Measurements from ENCODE around the gene FGF8.

Gene FGF8

GRCh38 chr10:101771380-101771779 lies 4.5 kb downstream of the FGF8 start:
- DNase-seq: no peak
- in situ Hi-C loops (cut with MboI; ENCODE audit: low pct_unique_long_range_greater_than_20kb, low sequenced_read_pairs): loop anchor here (25.0 kb wide), 1 partner anchor 559 kb away; no protein-coding TSS in a partner anchor

GRCh38 chr10:101770331-101771215 lies 5.3 kb downstream of the FGF8 start:
- no peak for DNase-seq
- in situ Hi-C loops (cut with MboI; ENCODE audit: low pct_unique_long_range_greater_than_20kb, low sequenced_read_pairs): loop anchor here (25.0 kb wide), 1 partner anchor 558 kb away; no protein-coding TSS in a partner anchor

GRCh38 chr10:101769541-101770180 lies 6.3 kb downstream of the FGF8 start:
- in situ Hi-C loops (cut with MboI; ENCODE audit: low pct_unique_long_range_greater_than_20kb, low sequenced_read_pairs): loop anchor here (25.0 kb wide), 1 partner anchor 557 kb away; no protein-coding TSS in a partner anchor
- DNase-seq: no peak

GRCh38 chr10:101768791-101769170 lies 7.1 kb downstream of the FGF8 start:
- no peak for DNase-seq
- in situ Hi-C loops (cut with MboI; ENCODE audit: low pct_unique_long_range_greater_than_20kb, low sequenced_read_pairs): loop anchor here (25.0 kb wide), 1 partner anchor 556 kb away; no protein-coding TSS in a partner anchor

DNA sequence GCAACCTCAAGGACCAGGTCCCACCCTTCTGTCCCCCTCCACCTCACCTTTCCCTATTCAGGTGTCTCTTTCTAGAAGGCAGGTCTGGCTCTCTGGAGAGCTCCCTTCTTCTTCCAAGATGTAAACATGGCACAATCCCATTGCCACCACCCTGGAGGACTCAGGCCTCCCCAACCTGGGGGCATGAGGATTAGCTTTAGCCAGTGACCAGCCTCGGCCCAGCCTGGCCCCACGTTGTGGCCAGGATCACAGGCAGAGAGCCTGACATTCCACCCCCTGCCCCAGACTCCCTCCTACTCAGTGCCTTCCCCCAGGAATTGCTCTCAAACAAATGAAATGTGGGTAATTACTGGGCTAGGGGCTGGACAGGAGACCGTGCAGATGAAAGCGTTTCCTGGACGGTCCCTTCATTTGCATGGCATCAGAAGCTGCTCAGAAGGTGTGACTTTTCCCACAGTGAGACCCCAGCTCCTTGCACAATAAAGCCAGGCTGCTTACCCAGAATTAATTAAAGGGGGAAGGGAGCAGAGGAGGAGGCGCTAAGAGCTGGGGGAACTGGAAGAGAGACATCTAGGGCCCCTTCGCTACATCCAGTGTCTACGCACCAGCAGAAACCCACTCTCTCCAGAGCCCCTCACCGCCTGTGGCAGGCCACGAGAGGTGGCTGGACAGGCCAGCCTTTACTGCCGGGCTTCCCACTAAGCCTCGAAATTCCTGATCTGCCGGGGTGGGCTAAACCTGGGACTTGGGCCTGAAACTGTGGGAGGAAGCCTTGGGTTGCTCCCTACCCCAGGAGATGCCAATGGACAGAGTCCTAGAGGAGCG lies 7.7 kb downstream of the FGF8 start:
- no peak for DNase-seq
- in situ Hi-C loops (cut with MboI; ENCODE audit: low pct_unique_long_range_greater_than_20kb, low sequenced_read_pairs): loop anchor here (25.0 kb wide), 1 partner anchor 556 kb away; no protein-coding TSS in a partner anchor

DNA sequence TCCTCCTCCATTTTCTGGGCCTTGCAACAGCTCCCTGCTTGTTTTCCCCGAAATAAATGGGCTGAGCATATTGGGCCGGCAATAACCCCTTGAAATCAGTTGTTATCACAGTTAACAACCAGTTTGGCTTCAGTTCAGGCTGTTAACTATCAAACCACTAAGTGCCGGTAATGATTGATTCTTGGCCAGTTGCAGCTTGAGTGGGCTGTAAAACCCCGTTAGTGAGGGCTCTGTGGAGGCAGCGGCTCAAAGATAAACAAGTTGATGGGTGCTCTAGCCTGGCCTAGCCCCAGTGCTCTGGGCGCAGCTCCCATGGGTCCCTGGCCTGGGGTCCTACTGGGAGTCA lies 8.3 kb downstream of the FGF8 start:
- no peak for DNase-seq
- in situ Hi-C loops (cut with MboI; ENCODE audit: low pct_unique_long_range_greater_than_20kb, low sequenced_read_pairs): loop anchor here (25.0 kb wide), 1 partner anchor 555 kb away; no protein-coding TSS in a partner anchor

DNA sequence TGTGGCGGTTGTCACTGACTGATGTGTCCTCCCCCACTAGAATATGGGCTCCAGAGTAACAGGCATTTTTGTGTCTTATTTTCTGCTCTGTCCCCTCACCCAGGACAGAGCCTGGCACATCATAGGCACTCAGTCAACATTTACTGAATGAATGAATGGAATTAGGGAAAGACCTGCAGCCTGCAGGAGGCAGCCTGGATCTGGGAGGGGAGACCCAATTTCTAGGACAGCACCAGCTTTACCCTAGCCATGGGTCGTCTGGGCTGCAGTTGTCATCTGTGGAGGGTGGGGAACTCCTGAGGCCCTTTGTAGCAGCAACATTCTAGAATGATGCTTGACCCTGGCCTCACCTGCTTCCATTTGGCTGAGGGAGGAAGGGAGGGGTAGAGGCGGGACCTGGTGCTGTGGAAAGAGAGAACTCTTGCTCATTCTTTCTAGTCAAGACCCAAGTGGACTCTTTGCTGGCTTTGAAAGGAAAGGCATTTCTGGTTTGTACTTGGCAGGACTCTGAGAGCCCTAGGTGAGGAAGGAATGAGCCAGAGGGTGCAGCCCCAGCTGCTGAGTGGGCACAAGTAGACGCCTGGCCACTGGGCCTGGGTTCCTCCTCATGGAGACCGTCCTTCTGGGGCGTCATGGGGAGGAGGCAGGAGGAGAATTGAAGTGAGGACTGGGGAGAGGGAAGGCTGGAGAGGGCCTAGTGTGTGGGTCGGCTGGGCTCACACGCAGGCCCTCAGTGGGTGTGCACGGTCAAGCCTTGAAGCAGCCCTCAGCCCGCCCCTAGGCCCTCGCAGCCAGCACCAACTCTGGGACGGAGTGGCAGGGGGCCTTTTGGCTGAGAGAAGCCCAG lies 8.9 kb downstream of the FGF8 start:
- in situ Hi-C loops (cut with MboI; ENCODE audit: low pct_unique_long_range_greater_than_20kb, low sequenced_read_pairs): loop anchor here (25.0 kb wide), 1 partner anchor 555 kb away; no protein-coding TSS in a partner anchor
- no peak for DNase-seq

DNA sequence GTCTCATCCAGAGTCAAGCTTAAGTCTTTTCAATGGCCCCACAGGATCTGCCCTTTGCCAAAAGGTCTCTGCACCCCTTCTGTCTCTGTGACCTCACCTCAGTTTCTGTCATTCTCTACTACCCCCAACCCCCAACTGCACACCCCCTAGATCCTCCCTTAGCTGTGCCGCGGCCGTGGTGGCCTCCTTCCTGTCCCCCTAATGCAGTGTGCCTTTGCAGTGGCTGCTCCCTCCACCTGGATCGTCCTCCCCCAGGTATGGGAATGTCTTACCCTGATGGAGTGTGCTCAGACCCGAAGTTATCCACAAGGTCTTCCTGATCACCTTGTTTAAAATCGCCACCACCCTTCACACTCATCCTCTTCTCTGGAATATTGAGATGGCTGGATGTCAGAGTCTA lies 9.6 kb downstream of the FGF8 start:
- DNase-seq: no peak
- in situ Hi-C loops (cut with MboI; ENCODE audit: low pct_unique_long_range_greater_than_20kb, low sequenced_read_pairs): loop anchor here (25.0 kb wide), 1 partner anchor 554 kb away; no protein-coding TSS in a partner anchor

GRCh38 chr10:101763141-101763846 lies 12.6 kb downstream of the FGF8 start:
- no peak for DNase-seq
- in situ Hi-C loops (cut with MboI; ENCODE audit: low pct_unique_long_range_greater_than_20kb, low sequenced_read_pairs): loop anchor here (25.0 kb wide), 1 partner anchor 551 kb away; no protein-coding TSS in a partner anchor

DNA sequence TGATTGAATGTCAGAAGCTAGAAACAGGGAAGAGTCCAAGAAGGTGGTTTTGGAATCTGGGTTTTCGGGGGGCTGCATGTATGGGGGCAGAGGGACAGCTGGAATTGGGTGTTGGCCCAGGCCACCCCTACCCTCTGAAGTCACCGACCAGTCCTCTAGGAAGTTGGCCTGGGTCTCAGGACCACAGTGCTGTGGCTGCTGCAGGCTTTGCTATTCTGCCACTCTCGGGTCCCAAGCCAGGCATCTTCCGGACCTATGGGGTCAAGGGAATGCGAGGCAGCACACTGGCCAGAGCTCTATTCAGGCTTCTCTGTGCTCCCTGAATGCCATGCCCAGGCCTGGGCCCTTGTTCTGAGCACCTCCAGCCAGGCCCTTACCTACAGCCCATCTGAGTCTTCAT lies 13.2 kb downstream of the FGF8 start:
- in situ Hi-C loops (cut with MboI; ENCODE audit: low pct_unique_long_range_greater_than_20kb, low sequenced_read_pairs): loop anchor here (25.0 kb wide), 1 partner anchor 550 kb away; no protein-coding TSS in a partner anchor
- no peak for DNase-seq

DNA sequence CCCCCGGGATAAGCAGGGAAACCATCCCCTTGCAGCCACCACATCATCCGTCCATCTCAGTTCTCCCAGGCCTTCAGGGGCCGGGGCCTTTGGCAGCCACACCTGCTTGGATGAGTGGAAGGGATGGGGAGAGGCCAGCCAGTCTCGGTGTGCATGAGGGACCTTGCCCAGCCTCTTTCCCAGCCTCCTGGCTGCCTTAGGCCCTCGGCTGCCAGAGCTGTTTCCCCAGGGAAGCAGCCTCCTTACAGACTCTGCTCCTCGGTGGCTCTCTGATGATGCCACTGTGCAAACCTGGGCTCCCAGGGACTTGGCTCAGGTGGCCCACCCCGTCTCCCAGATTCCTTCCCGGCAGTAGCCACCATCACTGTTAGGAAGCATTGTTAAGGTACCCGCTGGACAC lies 14.7 kb downstream of the FGF8 start:
- DNase-seq: no peak
- in situ Hi-C loops (cut with MboI; ENCODE audit: low pct_unique_long_range_greater_than_20kb, low sequenced_read_pairs): loop anchor here (25.0 kb wide), 1 partner anchor 549 kb away; no protein-coding TSS in a partner anchor

- in situ Hi-C loops (cut with MboI; ENCODE audit: low pct_unique_long_range_greater_than_20kb, low sequenced_read_pairs): loop anchor here (25.0 kb wide), 1 partner anchor 548 kb away; no protein-coding TSS in a partner anchor
- no peak for DNase-seq
These were observed 15.4 kb downstream of the FGF8 start for GRCh38 chr10:101760510-101760909.

- DNase-seq: no peak
- in situ Hi-C loops (cut with MboI; ENCODE audit: low pct_unique_long_range_greater_than_20kb, low sequenced_read_pairs): loop anchor here (25.0 kb wide), 1 partner anchor 547 kb away; no protein-coding TSS in a partner anchor
These were observed 16.3 kb downstream of the FGF8 start for GRCh38 chr10:101759309-101760247.

DNA sequence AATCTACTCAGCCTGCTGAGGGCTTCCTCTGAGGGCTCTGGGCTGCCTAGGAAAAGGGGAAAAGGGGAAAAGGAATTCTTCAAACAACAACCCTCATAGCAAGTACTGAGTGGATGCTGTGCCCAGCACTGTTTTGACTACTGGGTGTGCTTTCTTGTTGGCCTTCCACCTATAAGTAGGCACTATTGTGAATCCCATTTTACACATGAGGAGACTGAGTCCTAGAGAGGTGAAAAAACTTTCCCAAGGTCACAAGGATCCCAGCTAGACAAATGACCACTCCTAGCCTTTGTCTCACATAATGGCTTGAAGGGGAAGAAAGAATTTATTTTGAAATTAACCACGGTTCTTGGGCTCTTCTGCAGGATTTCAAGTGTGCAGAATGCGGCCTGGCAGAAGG lies 17.1 kb downstream of the FGF8 start:
- DNase-seq: no peak
- in situ Hi-C loops (cut with MboI; ENCODE audit: low pct_unique_long_range_greater_than_20kb, low sequenced_read_pairs): loop anchor here (25.0 kb wide), 1 partner anchor 547 kb away; no protein-coding TSS in a partner anchor

DNA sequence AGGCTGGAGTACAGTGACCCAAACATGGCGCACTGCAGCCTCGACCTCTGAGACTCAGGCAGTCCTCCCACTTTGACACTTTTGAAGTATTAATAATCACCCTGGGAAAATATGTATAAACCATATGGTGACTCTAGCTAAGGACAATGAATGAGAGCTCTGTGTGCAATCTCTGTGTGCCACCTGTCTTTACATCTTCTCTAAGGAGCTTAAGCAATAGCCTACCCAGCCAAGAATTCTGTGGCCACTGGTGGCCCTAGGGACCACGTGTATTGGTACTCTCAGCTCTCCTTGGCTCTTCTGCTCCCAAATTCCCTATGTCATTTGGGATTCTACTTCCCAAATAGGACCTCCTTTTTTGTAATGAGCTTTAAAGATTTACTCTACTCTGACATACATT lies 23.7 kb downstream of the FGF8 start:
- no peak for DNase-seq
- in situ Hi-C loops (cut with MboI; ENCODE audit: low pct_unique_long_range_greater_than_20kb, low sequenced_read_pairs): loop anchor here (25.0 kb wide), 1 partner anchor 540 kb away; no protein-coding TSS in a partner anchor

Measured in KBM-7 (cell line).